ACHN (cell line): ENCODE results near the gene RIPOR3.
"Not testable (repeated sequence)": the region's sequence is repeated elsewhere in the genome, so short reads cannot be mapped to it uniquely, and the experiment has no call there.

Experiments used
- DNase-seq: peaks from one replicate; pipeline ENCODE4 v3.0.0-alpha.2; 2015
- in situ Hi-C: cut with HindIII; loops from 2 replicates; pipeline ENCODE4 v1.10.0; 2017; ENCODE audit warnings: low sequenced_read_pairs, low pct_ligation_motif_present, low pct_unique_long_range_greater_than_20kb

RIPOR3 gene

DNA sequence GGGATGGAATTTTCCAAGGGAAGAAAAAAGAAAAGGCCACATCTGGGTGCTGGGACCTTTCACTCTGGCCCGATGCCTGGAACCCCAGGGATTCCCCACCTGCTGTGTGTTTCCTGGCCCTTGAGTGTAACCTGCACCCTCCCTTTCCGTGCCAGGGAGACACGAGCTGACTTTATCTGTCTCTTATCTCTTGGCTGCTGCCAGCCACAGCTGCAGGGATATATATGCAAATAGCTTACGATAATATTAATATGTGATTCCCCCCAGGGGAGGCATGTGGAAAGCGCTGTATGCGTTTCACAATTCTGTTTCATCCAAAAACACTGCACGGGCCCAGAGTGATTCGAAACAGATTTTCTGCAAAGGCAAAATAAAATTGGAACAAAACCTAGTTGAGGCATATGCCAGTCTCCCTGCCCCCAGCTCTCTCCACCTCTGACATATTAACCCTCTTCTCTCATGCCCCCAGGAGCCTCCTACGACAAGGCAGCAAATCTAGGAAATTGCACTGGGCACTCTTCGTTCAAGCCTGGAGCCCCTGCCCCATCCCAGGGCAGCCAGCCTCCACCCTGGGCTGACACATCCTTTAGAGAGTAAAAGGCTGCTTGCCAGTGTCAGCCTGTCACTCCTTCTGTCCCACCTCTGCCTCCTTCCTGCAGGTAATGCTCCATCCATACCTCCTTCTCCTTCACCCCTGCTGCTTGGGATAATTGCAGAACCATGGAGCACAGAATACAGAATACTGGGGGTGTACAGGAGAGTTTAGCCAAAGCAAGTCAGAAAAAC lies 1.3 kb downstream of the RIPOR3 start:
- in situ Hi-C loops: no loop called here
- DNase-seq: no peak

GRCh38 chr20:50688256-50688975 lies 2.9 kb downstream of the RIPOR3 start:
- in situ Hi-C loops: no loop called here
- no peak for DNase-seq

GRCh38 chr20:50686821-50687220 lies 4.5 kb downstream of the RIPOR3 start:
- in situ Hi-C loops: no loop called here
- DNase-seq: no peak

DNA sequence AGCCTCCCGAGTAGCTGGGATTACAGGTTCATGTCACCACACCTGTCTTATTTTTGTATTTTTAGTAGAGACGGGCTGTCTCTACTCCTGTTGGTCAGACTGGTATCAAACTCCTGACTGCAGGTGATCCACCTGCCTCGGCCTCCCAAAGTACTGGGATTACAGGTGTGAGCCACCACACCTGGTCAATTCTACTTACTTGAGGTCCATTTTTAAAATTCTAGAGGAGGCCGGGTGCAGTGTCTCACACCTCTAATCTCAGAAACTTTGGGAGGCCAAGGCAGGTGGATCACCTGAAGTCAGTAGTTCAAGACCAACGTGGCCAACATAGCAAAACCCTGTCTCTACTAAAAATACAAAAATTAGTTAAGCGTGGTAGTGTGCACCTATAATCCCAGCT lies 7.8 kb downstream of the RIPOR3 start:
- DNase-seq: no peak
- in situ Hi-C loops: no loop called here

- DNase-seq: no peak
- in situ Hi-C loops: no loop called here
Observed at GRCh38 chr20:50682947-50683530, 8.3 kb downstream of the RIPOR3 start.

DNA sequence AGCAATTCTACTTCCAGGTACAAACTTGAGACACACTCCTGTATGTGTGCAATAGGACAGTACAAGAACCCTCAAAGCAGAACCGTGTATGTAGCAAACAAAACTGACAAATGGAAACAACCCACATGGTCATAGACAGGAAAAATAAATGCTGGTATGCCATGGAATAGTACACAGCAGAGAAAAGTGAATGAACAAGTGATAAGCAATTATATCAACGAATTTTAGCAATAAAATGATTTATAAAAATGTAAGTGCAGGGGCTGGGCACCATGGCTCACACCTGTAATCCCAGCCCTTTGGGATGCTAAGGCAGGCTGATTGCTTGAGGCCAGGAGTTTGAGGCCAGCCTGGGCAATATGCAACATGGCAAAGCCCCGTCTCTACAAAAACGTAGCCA lies 9.3 kb downstream of the RIPOR3 start:
- in situ Hi-C loops: no loop called here
- no peak for DNase-seq

DNA sequence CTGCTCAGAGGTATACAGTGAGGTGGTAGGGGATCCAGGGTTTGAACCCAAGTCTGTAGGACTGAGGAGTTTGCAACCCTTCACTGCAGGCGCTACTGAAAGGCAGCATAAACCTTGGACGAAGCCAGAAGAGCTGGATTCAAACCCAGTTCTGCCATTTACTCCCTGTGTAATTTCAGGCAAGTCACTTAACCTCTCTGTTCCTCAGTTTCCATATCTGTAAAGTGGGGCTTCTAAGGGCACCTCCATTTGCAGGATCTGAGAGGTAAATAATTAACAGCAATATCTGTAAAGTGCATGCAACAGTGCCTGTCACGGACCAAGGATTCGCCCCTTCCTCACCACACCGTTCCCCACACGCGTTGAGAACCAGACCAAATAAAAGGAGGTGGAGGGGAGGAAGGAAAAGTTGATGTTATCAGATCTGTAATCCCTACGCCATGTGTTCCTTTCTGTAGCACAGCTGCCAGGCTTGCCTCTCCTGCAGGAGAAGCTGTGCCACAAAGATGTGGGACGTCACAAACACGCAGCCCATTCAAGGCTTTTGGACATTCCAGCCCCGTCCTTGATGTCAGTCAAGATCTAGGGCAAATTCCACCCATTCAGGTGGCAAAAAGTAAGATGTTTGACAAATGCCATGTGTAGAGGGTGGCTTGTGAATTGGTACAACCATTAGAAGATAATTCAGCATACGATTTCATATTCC lies 9.8 kb downstream of the RIPOR3 start:
- peak; percentile 26 for DNase-seq
- in situ Hi-C loops: no loop called here

DNA sequence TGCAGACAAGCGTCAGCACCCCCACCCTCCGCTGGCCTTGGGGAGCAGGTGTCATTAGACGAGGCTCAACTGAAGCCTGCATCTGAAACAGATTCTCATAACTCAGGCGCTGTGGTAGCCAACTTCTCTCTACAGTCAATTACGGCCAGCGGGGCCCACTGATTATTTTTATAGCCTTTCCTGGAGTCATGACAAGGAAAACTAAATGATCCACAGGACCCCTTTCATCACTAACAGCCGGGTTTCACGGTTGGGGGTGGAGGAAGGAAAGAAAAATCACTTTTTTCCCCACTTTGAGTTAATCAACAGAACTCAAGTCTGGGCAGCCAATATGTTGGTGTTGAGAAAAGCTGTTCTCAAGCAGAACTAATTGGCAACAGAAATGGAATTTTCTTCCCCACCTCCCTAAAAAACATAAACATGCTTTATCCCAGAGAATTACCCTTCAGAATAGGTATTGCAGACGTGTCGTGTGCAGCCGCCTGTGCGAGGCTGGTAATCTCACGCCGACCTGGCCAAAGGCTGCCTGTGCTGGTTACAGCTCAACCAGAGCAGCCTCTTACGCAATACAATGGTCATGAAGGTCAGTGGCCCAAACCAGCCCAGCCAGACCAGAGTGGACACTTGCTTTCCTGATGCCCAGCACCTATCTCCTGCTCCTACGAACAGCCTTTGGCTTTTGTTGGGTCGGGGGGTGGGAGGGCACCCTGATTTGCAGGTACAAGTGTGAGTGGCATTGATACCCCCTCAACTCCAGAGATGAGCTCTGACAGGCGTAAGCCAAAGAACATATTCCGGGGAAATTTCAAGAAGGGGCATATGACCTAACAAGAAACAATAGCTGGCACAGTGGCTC lies 11.0 kb downstream of the RIPOR3 start:
- in situ Hi-C loops: no loop called here
- peak; percentile 68 for DNase-seq

- no peak for DNase-seq
- in situ Hi-C loops: no loop called here
Observed at GRCh38 chr20:50679753-50680104, 11.6 kb downstream of the RIPOR3 start.

DNA sequence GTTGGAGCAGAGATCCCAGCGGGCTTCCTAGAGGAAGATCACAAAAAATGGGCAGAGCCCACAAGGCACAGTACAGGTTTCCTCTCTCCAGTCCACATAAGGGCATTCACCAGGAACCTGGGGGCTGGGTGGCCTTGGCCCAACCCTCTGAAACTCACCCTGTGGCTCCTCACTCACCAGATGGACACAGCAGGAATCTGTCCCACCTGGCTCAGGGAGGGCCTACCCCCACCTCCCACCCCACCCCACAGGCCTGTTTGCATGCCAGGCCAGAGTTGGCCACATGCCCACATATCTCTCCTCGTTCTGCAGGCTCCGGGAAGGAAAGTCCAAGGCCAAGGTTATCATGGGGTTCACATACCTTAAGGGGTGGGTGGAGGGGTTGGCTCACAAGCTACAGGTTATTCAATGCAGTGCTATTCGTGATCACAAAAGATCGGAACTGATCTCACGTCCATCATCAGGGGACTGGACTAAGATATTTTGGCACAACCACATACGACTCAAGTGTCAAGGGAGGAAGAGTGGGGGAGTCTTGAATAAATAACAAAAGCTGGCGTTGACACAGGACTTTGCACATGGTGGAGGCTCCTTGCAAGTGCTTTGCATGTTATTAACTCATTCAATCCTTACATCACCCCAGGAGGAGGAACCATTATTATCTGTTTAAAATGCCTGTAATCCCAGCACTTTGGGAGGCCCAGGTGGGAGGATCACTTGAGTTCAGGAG lies 13.0 kb downstream of the RIPOR3 start:
- in situ Hi-C loops: no loop called here
- no peak for DNase-seq

GRCh38 chr20:50676858-50677257 lies 14.5 kb downstream of the RIPOR3 start:
- no peak for DNase-seq
- in situ Hi-C loops: no loop called here

DNA sequence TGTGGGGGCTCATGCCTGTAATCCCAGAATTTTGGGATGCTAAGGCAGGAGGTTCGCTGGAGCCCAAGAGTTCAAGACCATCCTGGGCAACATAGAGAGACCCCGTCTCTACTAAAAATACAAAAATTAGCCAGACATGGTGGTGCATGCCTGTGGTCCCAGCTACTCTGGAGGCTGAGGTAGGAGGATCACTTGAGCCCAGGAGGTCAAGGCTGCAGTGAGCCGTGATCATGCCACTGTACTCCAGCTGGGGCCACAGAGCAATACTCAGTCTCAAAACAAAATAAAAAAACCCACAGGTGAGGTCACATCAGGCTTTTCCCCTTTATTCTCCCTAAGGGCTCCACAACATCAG lies 15.0 kb downstream of the RIPOR3 start:
- DNase-seq, in situ Hi-C loops: not testable (repeated sequence)

- no peak for DNase-seq
- in situ Hi-C loops: no loop called here
Observed at GRCh38 chr20:50675671-50676376, 15.5 kb downstream of the RIPOR3 start.

DNA sequence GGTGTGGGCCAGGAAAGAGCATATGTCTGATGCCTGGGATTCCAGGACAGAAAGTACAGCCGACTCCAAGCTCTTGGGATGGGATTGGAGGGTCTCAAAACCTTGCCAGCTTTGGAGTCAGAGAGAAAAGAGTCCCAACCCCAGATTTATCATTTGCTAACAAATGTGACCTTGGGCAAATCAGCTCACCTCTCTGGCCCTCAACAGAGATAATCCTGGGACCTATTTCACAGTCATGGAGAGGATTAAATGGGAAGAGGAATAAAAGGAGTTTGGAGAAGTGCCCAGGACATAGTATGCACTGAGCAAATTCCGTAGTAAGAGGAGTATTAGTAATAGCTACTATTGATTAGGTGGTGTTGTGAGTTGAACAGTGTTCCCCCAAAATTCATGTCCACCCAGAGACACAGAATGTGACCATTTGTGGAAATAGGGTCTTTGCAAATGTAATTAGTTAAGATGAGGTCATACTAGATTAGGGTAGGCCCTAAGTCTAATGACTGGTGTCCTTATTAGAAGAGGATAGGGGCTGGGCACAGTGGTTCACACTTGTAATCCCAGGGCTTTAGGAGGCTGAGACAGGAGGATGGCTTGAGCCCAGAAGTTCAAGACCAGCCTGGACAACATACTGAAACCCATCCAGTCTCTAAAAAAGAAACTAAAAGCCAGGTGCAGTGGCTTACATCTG lies 17.1 kb downstream of the RIPOR3 start:
- in situ Hi-C loops: no loop called here
- DNase-seq: no peak

GRCh38 chr20:50673466-50674137 lies 17.7 kb downstream of the RIPOR3 start:
- DNase-seq: peak; percentile 91
- in situ Hi-C loops: no loop called here

DNA sequence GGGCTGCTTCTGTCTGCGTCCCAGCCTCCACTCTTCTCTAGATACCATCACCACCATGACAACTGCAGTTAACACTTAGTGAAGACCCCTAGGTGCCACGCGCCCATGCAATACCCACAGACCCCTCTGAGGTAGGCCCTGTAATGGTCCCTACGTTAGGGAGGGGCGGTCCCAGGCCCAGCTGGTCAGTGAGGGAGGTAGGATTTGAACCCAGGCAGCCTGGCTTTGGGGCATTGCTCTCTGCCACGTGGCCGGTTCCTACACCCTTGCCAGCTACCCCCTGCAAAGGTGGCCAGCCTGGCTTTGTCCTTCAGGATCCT lies 18.2 kb downstream of the RIPOR3 start:
- in situ Hi-C loops: no loop called here
- DNase-seq: no peak
